Panc1 (cell line): ENCODE measurements around the gene PLEKHG1. TPM values are rescaled to one million over a fixed set of nuclear protein-coding genes. Genes with fewer than 3 reads are reported as not detected.

ENCODE experiments used
- ATAC-seq: fragments of 200-7000 bp; cut with Tn5 transposase; 2 replicates; pipeline ENCODE4 v1.9.1; 2020; ENCODE audit warnings: mild to moderate bottlenecking, moderate library complexity
- BruUV-seq: library from RNA; stranded (reverse); fragments of 400-500 nt; replicated peaks from 2 replicates; lab custom pipeline; 2021; lab: Mats Ljungman, UMichigan
- CTCF ChIA-PET: fragments of 300-600 bp; sonication (Branson Sonifier 250); formaldehyde crosslinking; loops from one replicate; lab custom pipeline; 2022; ENCODE audit warnings: antibody characterized with exemption; lab: Charles Lee
- POLR2A ChIA-PET: fragments of 300-600 bp; sonication (Branson Sonifier 250); formaldehyde crosslinking; loops from one replicate; lab custom pipeline; 2022; ENCODE audit warnings: antibody characterized with exemption; lab: Charles Lee
- DNase-seq: peaks from one replicate; pipeline ENCODE4 v3.0.0-alpha.2; 2010; ENCODE audit warnings: low read depth, low spot score
- H3K27ac ChIP-seq: 2 replicates; pipeline ENCODE4 v1.5.1; 2011; ENCODE audit warnings: mild to moderate bottlenecking, low read length, inconsistent platforms
- H3K27me3 ChIP-seq: fragments of 200-500 bp; sonication (Bioruptor generic); 2 replicates; pipeline ENCODE4 v1.6.0; 2014; ENCODE audit warnings: low read length, inconsistent platforms; ENCODE audit not compliant: control insufficient read depth, insufficient read depth
- H3K36me3 ChIP-seq: fragments of 200-500 bp; sonication (Bioruptor generic); 2 replicates; pipeline ENCODE4 v1.5.1; 2014; ENCODE audit warnings: inconsistent platforms, mild to moderate bottlenecking, low read length, moderate library complexity; ENCODE audit not compliant: control insufficient read depth, insufficient read depth
- H3K4me1 ChIP-seq: 2 replicates; pipeline ENCODE4 v1.5.1; 2011; ENCODE audit warnings: inconsistent platforms, mild to moderate bottlenecking, low read length, moderate library complexity; ENCODE audit not compliant: control insufficient read depth, insufficient read depth
- H3K4me3 ChIP-seq, 2 experiments: 2 replicates each; pipeline ENCODE4 v1.5.1; 2011 to 2012; ENCODE audit warnings: low read depth in 2 of 2, low read length in 2 of 2, mild to moderate bottlenecking in 2 of 2, inconsistent platforms in 1 of 2, moderate library complexity in 1 of 2
- H3K9me3 ChIP-seq: fragments of 200-500 bp; sonication (Bioruptor generic); 2 replicates; pipeline ENCODE4 v1.5.1; 2014; ENCODE audit warnings: low read depth, mild to moderate bottlenecking, inconsistent platforms, low read length, moderate library complexity; ENCODE audit not compliant: control insufficient read depth, insufficient read depth
- POLR2AphosphoS5 ChIP-seq: IDR thresholded peaks from 2 replicates; pipeline ENCODE4 v1.6.1; 2012; ENCODE audit warnings: mild to moderate bottlenecking, low read depth, low read length, moderate library complexity
- SIN3A ChIP-seq: IDR thresholded peaks from 2 replicates; pipeline ENCODE4 v1.6.1; 2012; ENCODE audit warnings: low read depth, mild to moderate bottlenecking, low read length, moderate library complexity, borderline replicate concordance; ENCODE audit not compliant: insufficient read depth
- TCF7L2 ChIP-seq: IDR thresholded peaks from 2 replicates; pipeline ENCODE4 v1.6.1; 2011; ENCODE audit warnings: mild to moderate bottlenecking, low read depth, low read length, inconsistent platforms
- in situ Hi-C: cut with HindIII; loops from 2 replicates; pipeline ENCODE4 v1.10.0; 2016; ENCODE audit warnings: low sequenced_read_pairs, low pct_unique_long_range_greater_than_20kb
- intact Hi-C: fragments of 100-400 bp; cut with micrococcal nuclease; formaldehyde crosslinking; loops from one replicate; pipeline ENCODE4 v1.10.0; 2022; ENCODE audit not compliant: unreplicated experiment
- total RNA-seq: library from RNA; stranded (reverse); gene quantifications from one replicate; pipeline ENCODE4 v1.2.1, GENCODE V29; 2021; ENCODE audit not compliant: unreplicated experiment
- TF ChIP-seq, protein P1 (sequence below): fragments of 450-650 bp; IDR thresholded peaks from 2 replicates; pipeline ENCODE4 v1.5.1; 2017; ENCODE audit warnings: mild to moderate bottlenecking
- TF ChIP-seq, protein P2 (sequence below), 2 experiments: IDR thresholded peaks; 2 replicates each; pipeline ENCODE4 v1.6.1; 2011 to 2012; ENCODE audit warnings: low read depth in 2 of 2, control low read depth in 1 of 2, low read length in 1 of 2, mild to moderate bottlenecking in 1 of 2, moderate library complexity in 1 of 2; ENCODE audit not compliant: insufficient read depth in 1 of 2

PLEKHG1 gene
- total RNA-seq, 1 experiment from 2014 or later = 4.0 TPM

DNA sequence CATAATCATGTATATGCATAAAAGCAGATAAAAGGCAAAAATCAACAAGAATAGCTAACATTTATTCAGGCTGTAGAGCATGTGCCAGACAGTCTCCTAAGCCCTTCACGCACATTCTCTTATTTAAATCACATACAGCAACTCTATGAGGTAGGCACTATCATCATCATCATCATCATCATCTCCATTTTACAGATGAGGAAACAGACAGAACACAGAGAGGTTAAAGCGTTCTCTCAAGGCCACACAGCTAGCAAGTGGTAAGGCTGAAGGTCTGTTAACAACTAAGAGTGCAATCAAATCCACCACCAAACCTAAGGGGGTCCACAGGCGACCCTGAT, 857 bp upstream of the PLEKHG1 start:
- ChIA-PET CTCF (no interaction called here), POLR2A (interaction anchor here (0.6 kb wide), 1 partner anchor 155 kb away, joined by 3 read pairs; no protein-coding TSS in a partner anchor)
- no peak for ATAC-seq
- no peak for DNase-seq
- Histone ChIP-seq H3K4me3 (no peak overlapping the region), H3K27me3 (peaks cover 35% of the 10 kb centered on the region), H3K4me1 (peaks cover 3% of the 10 kb centered on the region; the same call in 1 of the 2 replicates), H3K9me3 (no peaks in the 10 kb centered on the region), H3K27ac (no peak overlapping the region), H3K36me3 (no peaks in the 10 kb centered on the region)
- BruUV-seq = no TSS peak
- in situ Hi-C loops (no loop called here), intact Hi-C loops (no loop called here)
- TF ChIP-seq POLR2AphosphoS5 = no peak
- no peak for TF ChIP-seq TCF7L2
- TF ChIP-seq, protein P1, sequence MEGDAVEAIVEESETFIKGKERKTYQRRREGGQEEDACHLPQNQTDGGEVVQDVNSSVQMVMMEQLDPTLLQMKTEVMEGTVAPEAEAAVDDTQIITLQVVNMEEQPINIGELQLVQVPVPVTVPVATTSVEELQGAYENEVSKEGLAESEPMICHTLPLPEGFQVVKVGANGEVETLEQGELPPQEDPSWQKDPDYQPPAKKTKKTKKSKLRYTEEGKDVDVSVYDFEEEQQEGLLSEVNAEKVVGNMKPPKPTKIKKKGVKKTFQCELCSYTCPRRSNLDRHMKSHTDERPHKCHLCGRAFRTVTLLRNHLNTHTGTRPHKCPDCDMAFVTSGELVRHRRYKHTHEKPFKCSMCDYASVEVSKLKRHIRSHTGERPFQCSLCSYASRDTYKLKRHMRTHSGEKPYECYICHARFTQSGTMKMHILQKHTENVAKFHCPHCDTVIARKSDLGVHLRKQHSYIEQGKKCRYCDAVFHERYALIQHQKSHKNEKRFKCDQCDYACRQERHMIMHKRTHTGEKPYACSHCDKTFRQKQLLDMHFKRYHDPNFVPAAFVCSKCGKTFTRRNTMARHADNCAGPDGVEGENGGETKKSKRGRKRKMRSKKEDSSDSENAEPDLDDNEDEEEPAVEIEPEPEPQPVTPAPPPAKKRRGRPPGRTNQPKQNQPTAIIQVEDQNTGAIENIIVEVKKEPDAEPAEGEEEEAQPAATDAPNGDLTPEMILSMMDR = no peak
- TF ChIP-seq, protein P2, sequence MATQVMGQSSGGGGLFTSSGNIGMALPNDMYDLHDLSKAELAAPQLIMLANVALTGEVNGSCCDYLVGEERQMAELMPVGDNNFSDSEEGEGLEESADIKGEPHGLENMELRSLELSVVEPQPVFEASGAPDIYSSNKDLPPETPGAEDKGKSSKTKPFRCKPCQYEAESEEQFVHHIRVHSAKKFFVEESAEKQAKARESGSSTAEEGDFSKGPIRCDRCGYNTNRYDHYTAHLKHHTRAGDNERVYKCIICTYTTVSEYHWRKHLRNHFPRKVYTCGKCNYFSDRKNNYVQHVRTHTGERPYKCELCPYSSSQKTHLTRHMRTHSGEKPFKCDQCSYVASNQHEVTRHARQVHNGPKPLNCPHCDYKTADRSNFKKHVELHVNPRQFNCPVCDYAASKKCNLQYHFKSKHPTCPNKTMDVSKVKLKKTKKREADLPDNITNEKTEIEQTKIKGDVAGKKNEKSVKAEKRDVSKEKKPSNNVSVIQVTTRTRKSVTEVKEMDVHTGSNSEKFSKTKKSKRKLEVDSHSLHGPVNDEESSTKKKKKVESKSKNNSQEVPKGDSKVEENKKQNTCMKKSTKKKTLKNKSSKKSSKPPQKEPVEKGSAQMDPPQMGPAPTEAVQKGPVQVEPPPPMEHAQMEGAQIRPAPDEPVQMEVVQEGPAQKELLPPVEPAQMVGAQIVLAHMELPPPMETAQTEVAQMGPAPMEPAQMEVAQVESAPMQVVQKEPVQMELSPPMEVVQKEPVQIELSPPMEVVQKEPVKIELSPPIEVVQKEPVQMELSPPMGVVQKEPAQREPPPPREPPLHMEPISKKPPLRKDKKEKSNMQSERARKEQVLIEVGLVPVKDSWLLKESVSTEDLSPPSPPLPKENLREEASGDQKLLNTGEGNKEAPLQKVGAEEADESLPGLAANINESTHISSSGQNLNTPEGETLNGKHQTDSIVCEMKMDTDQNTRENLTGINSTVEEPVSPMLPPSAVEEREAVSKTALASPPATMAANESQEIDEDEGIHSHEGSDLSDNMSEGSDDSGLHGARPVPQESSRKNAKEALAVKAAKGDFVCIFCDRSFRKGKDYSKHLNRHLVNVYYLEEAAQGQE (IDR thresholded peaks at IDR 0.05; ENCODE audit: insufficient read depth in 1 of 2, low read depth in 2 of 2, low read length in 1 of 2) = no peak
- no peak for TF ChIP-seq SIN3A

DNA sequence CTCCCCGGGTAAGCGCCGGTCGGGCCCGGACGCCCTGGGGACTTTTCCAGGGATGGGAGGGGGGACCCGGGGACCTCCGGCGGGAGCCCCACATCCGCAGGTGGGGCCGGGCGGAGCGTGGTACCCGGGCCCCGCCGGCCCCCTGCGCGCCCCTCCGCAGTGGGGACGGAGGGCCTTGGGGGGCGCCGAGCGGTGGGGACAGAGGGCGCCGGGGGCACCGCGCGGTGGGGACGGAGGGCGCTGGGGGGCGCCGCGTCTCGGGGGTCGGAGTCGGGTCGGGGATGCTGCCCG, 270 bp downstream of the PLEKHG1 start:
- Histone ChIP-seq H3K36me3 (no peaks in the 10 kb centered on the region), H3K27me3 (peaks cover 35% of the 10 kb centered on the region), H3K4me1 (peaks cover 3% of the 10 kb centered on the region; the same call in 1 of the 2 replicates), H3K9me3 (no peaks in the 10 kb centered on the region), H3K27ac (no peak overlapping the region), H3K4me3 (peak overlapping the region; percentile 42 to 54; a peak in 3 of 4 replicates)
- ATAC-seq (0 out of 2 replicates have a peak, but pooled peaks have one; percentile 8), DNase-seq (no peak)
- ChIA-PET POLR2A (no interaction called here), CTCF (no interaction called here)
- TF ChIP-seq TCF7L2 (no peak), SIN3A (no peak), POLR2AphosphoS5 (no peak)
- TF ChIP-seq, protein P2 (IDR thresholded peaks at IDR 0.05; ENCODE audit: insufficient read depth in 1 of 2, low read depth in 2 of 2, low read length in 1 of 2) = no peak
- TF ChIP-seq, protein P1 = no peak
- BruUV-seq = no TSS peak
- intact Hi-C loops (loop anchor here (2.0 kb wide), 1 partner anchor 181 kb away; no protein-coding TSS in a partner anchor), in situ Hi-C loops (no loop called here)
